ENCODE data around the gene CNPY3.

DNA sequence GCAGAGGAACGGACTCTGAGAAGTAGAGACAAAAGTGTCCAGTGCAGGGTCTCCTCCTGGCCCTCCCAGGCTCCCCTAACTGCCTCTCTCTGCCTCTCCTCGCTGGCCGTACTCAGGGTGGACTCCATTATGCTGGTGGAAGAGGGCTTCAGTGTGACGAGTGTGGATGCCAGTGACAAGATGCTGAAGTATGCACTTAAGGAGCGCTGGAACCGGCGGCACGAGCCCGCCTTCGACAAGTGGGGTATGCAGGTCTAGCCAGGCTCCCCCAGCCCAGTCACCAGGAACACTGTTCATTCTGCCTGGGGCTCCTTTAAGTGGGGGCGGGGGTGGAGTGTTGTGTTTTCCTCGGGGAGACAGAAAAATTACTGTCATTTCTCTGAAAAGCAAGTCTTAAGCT lies 32.8 kb downstream of the CNPY3 start:
- TF ChIP-seq, protein P1, sequence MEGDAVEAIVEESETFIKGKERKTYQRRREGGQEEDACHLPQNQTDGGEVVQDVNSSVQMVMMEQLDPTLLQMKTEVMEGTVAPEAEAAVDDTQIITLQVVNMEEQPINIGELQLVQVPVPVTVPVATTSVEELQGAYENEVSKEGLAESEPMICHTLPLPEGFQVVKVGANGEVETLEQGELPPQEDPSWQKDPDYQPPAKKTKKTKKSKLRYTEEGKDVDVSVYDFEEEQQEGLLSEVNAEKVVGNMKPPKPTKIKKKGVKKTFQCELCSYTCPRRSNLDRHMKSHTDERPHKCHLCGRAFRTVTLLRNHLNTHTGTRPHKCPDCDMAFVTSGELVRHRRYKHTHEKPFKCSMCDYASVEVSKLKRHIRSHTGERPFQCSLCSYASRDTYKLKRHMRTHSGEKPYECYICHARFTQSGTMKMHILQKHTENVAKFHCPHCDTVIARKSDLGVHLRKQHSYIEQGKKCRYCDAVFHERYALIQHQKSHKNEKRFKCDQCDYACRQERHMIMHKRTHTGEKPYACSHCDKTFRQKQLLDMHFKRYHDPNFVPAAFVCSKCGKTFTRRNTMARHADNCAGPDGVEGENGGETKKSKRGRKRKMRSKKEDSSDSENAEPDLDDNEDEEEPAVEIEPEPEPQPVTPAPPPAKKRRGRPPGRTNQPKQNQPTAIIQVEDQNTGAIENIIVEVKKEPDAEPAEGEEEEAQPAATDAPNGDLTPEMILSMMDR (IDR thresholded peaks at IDR 0.05 in 8 of 11, conservative IDR thresholded peaks at IDR 0.05 in 3 of 11), result no peak
- TF ChIP-seq POLR2A (IDR thresholded peaks at IDR 0.05), result no peak

Data from spleen (tissue), 7 donors.